ENCODE measurements around the gene GPRC5C. TPM values are rescaled to one million over a fixed set of nuclear protein-coding genes. Genes with fewer than 3 reads are reported as not detected.

Gene GPRC5C
- total RNA-seq, 1 donor, result 0.31 TPM

DNA sequence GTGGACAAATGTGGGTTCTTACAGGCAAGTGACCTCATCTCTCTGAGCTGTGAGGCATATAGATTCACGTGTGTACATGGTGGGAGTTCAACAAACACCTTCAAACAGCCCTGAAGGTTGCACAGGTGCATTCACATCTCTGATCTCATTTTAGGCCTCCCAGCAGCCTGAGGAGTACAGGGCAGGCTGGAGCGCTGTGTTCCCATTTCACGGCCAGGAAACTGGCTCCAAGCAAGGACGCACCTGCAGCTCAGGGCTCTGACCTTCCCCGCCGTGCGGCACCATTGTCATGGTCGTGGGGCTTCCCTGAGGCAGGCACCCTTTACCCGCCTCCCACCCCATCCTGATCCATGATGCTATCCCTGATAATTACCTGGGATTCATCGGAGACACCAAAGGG is 29.7 kb downstream of the GPRC5C start:
- H3K4me1 ChIP-seq (ENCODE audit: insufficient read depth, low read length), result peaks cover 63% of the 10 kb centered on the region
- H3K9me3 ChIP-seq (ENCODE audit: low read depth, low read length), result no peaks in the 10 kb centered on the region
- H3K27me3 ChIP-seq (ENCODE audit: insufficient read depth, low read length), result no peaks in the 10 kb centered on the region
- no peak overlapping the region for H3K4me3 ChIP-seq (ENCODE audit: low read length)

DNA sequence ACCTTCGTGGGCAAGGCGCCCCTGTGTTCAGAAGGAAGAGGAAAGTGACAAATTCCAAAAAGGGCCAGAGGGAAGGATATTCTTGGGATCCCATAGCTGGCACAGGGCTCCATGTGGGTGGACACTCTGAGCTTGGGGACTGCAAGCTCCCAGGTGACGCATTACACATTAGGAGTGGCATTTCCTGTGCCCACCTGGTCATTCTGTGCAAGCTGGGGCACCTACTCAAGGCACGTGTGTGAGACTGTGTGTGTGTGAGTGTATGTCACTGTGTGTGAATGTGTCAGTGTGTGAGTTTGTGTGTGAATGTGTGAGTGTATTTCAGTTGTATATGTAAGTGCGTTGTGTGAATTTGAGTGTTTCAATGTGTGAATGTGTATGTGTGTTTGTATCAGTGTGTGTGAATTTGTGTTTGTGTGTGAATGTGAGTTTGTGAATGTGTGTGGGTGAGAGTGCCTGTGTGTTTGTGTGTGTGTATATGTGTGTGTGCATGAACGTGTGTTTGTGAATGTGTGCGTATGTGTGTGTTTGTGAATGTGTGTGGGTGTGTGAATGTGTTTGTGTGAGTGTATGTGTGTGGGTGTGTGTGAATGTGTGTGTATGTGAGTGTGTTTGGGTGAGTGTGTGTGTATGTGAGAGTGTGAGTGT is 33.0 kb downstream of the GPRC5C start:
- Histone ChIP-seq H3K4me1 (ENCODE audit: insufficient read depth, low read length) (peaks cover 85% of the 10 kb centered on the region), H3K27me3 (ENCODE audit: insufficient read depth, low read length) (no peaks in the 10 kb centered on the region), H3K4me3 (ENCODE audit: low read length) (no peak overlapping the region), H3K9me3 (ENCODE audit: low read depth, low read length) (no peaks in the 10 kb centered on the region)

DNA sequence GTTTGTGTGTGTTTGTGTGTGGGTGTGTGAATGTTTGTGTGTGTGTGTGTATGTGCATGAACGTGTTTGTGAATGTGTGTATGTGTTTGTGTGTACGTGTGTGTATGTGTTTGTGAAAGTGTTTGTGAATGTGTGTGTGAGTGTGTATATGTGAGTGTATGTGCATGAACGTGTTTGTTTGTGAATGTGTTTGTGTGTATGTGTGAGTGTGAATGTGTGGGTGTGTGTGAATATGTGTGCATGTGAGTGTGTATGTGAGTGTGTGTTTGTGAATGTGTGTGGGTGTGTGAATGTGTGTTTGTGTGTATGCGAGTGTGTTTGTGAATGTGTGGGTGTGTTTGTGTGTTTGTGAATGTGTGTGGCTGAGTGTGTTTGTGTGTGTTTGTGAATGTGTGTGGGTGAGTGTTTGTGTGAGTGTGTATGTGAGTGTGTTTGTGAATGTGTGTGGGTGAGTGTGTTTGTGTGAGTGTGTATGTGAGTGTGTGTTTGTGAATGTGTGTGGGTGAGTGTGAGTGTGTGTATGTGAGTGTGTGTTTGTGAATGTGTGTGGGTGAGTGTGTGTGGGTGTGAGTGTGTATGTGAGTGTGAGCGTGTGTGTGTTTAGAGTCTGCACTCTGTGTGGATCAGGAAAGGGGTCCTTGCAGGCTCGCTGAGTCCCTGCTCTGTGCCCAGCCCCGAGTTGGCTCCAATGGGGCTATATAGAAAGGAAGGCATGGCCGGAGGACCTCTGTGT is 33.7 kb downstream of the GPRC5C start:
- Histone ChIP-seq H3K4me1 (ENCODE audit: insufficient read depth, low read length) (peaks cover 91% of the 10 kb centered on the region), H3K27me3 (ENCODE audit: insufficient read depth, low read length) (no peaks in the 10 kb centered on the region), H3K9me3 (ENCODE audit: low read depth, low read length) (no peaks in the 10 kb centered on the region), H3K4me3 (ENCODE audit: low read length) (peak overlapping the region; percentile 74)

DNA sequence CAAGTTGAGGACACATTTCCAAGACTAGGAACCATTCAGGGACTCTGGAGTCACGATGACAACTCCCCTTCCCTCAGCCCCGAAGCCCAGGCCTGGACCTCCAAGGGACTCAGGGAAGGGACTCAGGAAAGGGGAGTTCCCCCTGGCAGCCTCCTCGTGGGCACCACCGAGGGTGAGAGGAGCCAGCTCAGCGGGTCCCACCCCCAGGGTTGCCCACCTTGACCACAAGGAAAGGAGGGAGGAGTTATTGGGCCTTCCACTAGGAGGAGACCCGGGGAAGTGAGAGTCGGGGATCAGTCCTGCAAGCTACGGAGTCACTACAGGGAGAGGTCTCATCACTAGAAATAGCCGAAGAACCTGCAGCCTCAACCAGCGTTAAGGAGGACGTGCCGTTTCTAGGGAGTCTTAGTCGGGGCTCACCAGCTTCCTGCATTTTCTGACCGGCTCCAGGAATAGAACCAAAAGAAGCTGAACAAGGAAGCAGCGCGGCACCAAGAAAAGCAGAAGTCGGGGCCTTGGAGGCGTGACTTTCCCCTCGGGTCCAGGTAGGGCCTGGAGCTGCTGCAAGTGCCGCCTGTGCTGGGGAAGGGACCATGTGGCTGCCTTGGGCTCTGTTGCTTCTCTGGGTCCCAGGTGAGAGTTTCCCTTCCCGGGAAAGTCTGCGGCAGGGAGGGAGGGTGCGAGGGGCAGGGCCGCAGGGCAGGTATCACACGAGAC is 34.4 kb downstream of the GPRC5C start, which contains the start of gene CD300A:
CD300A (plus strand) TSS at position 524 of the 717 bp plus-strand sequence; CDS start at position 594, 70 bp downstream.
- H3K9me3 ChIP-seq (ENCODE audit: low read depth, low read length), result no peaks in the 10 kb centered on the region
- peak within 1 kb of the TSS; percentile 74 for H3K4me3 ChIP-seq (ENCODE audit: low read length)
- H3K4me1 ChIP-seq (ENCODE audit: insufficient read depth, low read length), result peaks cover 87% of the 10 kb centered on the region
- H3K27me3 ChIP-seq (ENCODE audit: insufficient read depth, low read length), result no peaks in the 10 kb centered on the region

DNA sequence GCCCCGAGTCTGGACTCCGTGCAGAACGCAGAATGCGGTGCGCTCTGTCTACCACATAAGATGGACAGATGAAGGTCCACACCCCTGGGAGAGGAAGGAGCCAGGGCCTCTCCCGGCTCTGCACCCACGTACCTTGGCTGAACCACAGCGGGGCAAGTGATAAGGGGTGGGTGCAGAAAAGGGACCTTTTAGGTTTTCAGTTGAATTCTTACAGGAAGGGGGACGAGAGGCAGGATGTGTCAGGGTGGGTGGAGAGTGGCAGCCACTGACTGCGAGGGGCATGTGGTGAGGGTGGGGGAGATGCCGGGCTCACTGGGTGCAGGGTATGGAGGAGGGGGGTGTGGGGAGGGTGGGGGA is 34.9 kb downstream of the GPRC5C start:
- peaks cover 82% of the 10 kb centered on the region for H3K4me1 ChIP-seq (ENCODE audit: insufficient read depth, low read length)

DNA sequence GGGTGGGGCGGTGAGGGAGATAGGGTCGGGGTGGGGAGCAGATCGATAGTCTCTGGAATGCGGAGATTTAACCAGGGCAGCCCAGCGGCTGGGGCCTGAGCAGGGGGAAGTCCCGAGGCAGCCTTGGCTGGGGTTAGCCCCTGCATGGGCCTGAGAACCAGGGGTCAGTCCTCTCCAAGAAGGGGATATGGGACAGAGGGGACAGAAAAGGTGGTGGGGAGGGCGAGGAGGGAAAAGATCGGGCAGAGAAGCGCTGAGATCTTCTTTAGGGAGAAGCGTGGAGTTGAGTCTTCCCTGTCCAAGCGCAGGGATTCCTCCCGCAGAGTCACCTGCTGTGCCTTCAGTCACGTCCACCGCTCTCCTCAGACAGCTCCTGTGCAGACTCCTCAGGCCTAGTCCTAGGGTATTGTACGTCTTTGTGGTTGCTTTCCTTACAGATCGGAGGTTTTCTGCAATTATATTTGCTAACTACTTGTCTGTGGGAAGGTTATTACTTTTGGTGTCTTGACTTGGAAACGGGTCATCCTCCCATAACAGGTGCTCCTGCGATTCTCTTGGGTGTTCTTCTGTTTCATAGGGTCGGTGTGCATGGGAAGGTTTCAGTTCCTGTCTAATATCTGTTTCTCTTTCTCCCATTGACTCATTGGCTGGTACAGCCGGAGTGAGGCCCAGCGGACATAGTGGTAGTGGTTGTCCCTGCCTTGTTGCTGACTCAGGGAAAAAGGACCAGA is 35.5 kb downstream of the GPRC5C start:
- peaks cover 76% of the 10 kb centered on the region for H3K4me1 ChIP-seq (ENCODE audit: insufficient read depth, low read length)
- H3K4me3 ChIP-seq (ENCODE audit: low read length), result peak overlapping the region; percentile 74
- H3K9me3 ChIP-seq (ENCODE audit: low read depth, low read length), result no peaks in the 10 kb centered on the region
- H3K27me3 ChIP-seq (ENCODE audit: insufficient read depth, low read length), result no peaks in the 10 kb centered on the region

More for the DNA sequence above, 34.9 kb downstream of the GPRC5C start:
- Histone ChIP-seq H3K4me3 (ENCODE audit: low read length) (peak overlapping the region; percentile 74), H3K27me3 (ENCODE audit: insufficient read depth, low read length) (no peaks in the 10 kb centered on the region), H3K9me3 (ENCODE audit: low read depth, low read length) (no peaks in the 10 kb centered on the region)

DNA sequence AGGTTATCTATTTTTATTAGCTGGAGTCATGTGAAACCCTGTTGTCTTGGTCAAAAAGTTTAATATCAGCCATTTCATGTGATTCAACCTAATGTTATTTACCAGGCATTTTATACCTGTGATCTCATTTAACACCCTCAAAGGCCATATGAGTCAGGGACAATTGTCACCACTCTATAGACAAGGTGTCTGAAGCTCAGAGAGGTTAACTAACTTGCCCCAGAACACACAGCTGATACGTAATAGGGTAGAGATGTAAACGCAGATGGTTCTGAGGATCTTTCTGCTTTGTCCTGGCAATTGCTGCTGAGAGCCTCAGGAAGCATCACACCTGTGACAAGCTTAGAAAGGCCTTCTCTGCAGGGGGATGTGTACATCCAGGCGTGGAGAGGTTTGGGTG is 39.5 kb downstream of the GPRC5C start:
- Histone ChIP-seq H3K4me1 (ENCODE audit: insufficient read depth, low read length) (peaks cover 64% of the 10 kb centered on the region), H3K9me3 (ENCODE audit: low read depth, low read length) (no peaks in the 10 kb centered on the region), H3K27me3 (ENCODE audit: insufficient read depth, low read length) (no peaks in the 10 kb centered on the region), H3K4me3 (ENCODE audit: low read length) (no peak overlapping the region)

DNA sequence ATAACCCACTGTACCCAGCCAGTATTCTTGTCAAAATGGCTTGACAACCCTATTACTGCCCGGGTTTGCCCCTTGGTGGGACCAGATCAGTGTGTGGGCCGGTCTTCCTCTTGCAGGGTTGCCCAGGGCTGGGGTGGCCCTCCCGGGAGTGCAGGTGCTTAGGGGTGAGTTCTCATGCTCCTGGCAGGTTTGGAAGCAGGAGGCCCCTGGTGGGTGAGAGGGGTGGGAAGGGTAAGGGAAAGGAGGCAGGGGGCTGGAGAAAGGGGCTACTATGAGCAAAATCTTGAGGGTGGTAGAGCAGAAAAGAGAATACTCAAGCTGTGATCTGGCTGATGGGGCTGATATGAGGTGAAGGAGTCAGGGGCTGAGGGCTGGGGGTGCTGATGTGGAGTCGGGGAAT is 41.0 kb downstream of the GPRC5C start:
- Histone ChIP-seq H3K27me3 (ENCODE audit: insufficient read depth, low read length) (no peaks in the 10 kb centered on the region), H3K9me3 (ENCODE audit: low read depth, low read length) (no peaks in the 10 kb centered on the region), H3K4me3 (ENCODE audit: low read length) (no peak overlapping the region), H3K4me1 (ENCODE audit: insufficient read depth, low read length) (peaks cover 67% of the 10 kb centered on the region)

DNA sequence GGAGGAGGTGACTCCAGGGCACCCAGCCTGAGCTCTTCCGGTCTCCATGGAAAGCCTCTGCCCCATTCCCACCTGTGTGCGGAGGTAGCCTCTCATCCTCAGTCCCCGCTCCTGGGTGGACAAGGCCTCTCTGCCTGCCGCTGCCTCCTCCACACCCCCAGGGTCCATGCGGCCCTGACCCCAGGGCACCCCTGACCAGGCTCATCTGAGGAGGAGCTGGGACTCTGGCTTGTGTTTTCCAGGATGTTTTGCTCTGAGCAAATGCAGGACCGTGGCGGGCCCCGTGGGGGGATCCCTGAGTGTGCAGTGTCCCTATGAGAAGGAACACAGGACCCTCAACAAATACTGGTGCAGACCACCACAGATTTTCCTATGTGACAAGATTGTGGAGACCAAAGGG is 41.4 kb downstream of the GPRC5C start:
- no peaks in the 10 kb centered on the region for H3K9me3 ChIP-seq (ENCODE audit: low read depth, low read length)
- no peak overlapping the region for H3K4me3 ChIP-seq (ENCODE audit: low read length)
- no peaks in the 10 kb centered on the region for H3K27me3 ChIP-seq (ENCODE audit: insufficient read depth, low read length)
- peaks cover 68% of the 10 kb centered on the region for H3K4me1 ChIP-seq (ENCODE audit: insufficient read depth, low read length)

DNA sequence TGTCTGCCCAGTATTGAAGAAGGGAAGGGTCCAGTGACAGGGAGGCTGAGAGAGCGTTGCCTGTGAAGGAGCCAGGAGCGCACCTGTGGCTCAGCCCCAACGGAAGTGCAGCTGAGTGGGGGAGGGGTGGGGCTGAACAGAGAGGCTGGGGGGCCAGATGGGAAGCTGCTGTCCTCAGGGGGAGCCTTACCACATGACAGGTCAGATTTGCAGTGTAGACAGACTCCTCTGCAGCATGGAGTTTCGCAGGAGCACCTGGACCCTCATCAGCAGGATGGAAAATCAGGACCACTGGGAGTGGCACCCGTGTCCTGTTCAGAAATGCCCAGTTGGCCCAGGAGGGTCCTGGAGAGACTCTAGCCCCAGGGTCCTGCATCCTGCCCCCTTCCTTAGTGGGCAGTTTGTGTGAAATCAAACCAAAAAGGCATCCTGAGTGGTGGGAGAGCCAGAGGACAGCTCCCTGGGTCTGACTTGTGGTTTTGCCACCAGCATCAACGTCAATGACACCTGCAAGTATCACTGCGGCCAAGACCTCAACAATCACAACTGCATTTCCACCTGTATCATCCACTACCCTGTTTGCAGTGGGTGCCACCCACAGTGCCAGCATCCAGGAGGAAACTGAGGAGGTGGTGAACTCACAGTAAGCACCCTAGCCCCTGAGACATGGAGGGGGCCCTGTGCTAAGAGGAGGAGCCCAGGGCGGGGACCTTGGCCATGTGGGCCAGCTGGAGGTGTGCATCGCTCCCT is 42.3 kb downstream of the GPRC5C start:
- Histone ChIP-seq H3K4me1 (ENCODE audit: insufficient read depth, low read length) (peaks cover 68% of the 10 kb centered on the region), H3K4me3 (ENCODE audit: low read length) (no peak overlapping the region), H3K27me3 (ENCODE audit: insufficient read depth, low read length) (no peaks in the 10 kb centered on the region), H3K9me3 (ENCODE audit: low read depth, low read length) (no peaks in the 10 kb centered on the region)

DNA sequence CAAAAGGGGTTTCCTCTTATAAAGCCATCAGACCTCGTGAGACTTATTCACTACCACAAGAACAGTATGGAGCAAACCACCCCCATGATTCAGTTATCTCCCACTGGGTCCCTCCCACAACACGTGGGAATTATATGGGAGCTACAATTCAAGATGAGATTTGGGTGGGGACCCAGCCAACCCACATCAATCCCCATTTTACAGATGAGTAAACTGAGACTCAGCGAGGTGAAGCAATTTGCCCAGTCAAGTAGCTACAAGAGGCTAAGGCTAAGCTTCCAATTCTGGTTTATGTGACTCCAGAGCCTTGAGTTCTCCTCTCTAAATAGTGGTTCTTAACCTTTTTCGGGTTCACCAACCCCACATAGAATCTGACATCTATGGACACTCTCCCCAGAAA is 43.3 kb downstream of the GPRC5C start:
- no peaks in the 10 kb centered on the region for H3K9me3 ChIP-seq (ENCODE audit: low read depth, low read length)
- peaks cover 68% of the 10 kb centered on the region for H3K4me1 ChIP-seq (ENCODE audit: insufficient read depth, low read length)
- no peak overlapping the region for H3K4me3 ChIP-seq (ENCODE audit: low read length)
- no peaks in the 10 kb centered on the region for H3K27me3 ChIP-seq (ENCODE audit: insufficient read depth, low read length)

DNA sequence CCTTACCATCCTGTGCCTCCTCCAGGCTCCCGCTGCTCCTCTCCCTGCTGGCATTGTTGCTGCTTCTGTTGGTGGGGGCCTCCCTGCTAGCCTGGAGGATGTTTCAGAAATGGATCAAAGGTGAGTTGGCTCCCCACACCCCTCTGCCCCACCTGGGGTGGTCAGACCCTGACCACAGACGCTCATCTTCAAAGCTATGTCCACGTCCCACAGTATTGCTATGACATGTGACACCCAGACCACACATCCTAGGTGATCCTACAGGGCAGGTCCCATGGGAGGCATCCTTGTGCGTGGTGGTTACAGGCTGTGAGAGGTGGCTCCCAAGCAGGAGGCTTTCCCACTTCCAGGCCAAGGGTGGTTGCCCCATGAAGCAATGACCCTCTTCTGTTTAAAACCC is 45.5 kb downstream of the GPRC5C start:
- no peak overlapping the region for H3K4me3 ChIP-seq (ENCODE audit: low read length)

DNA sequence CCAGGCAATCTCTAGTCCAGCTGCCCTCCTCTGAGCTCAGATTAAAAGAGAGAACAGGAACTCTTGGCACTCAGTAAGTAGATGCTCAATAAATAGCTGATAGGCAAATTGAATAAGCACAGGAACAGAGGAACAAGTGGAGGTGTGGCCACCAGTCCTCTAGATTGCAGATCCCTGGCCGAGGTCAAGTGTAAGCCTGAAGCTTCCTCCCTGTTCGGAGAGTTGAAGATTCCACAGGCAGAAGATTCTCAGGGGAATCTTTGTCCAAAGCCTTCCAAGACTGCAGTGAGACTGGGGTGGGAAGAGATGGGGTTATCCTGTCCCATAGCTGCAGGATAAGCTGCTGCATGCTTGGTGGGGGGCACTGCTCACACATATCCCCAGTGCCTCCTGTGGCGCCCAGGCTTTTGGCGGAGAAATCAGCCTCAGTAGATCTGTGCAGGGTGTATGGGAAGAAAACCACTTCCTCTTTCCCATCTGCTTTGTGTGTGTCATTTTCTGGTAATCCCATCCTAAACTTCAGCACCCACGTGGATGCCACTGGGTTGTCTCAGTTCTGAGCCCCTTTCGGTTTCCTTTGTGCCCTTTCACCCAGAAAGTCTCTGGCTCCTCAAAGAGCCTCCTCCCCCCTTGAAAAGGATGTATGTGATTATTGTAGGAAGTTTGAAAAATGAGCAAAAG is 46.7 kb downstream of the GPRC5C start:
- Histone ChIP-seq H3K4me3 (ENCODE audit: low read length) (no peak overlapping the region), H3K9me3 (ENCODE audit: low read depth, low read length) (no peaks in the 10 kb centered on the region), H3K27me3 (ENCODE audit: insufficient read depth, low read length) (no peaks in the 10 kb centered on the region), H3K4me1 (ENCODE audit: insufficient read depth, low read length) (peaks cover 59% of the 10 kb centered on the region)

More for the DNA sequence above, 45.5 kb downstream of the GPRC5C start:
- peaks cover 66% of the 10 kb centered on the region for H3K4me1 ChIP-seq (ENCODE audit: insufficient read depth, low read length)
- H3K9me3 ChIP-seq (ENCODE audit: low read depth, low read length), result no peaks in the 10 kb centered on the region
- no peaks in the 10 kb centered on the region for H3K27me3 ChIP-seq (ENCODE audit: insufficient read depth, low read length)

DNA sequence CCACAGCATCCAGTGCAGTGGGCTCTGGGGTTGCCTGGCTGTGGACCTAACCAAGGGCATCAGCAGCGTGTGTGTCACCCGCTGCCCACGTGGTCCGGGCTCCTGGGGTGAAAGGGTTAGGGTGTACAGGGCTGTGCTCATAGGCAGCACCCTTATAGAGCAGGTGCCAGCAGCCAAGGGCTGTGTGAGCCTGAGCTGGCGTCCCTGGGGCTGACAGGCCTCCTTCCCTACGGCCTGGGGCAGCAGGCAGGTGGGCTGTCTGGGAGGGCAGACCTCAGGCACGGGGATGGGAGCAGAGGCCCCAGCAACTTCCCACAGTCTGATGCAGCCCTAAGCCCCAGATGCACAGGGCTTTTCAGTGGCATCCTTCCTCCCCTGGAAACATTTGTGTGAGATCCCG is 48.4 kb downstream of the GPRC5C start:
- Histone ChIP-seq H3K27me3 (ENCODE audit: insufficient read depth, low read length) (no peaks in the 10 kb centered on the region), H3K4me1 (ENCODE audit: insufficient read depth, low read length) (peaks cover 45% of the 10 kb centered on the region), H3K4me3 (ENCODE audit: low read length) (no peak overlapping the region), H3K9me3 (ENCODE audit: low read depth, low read length) (no peaks in the 10 kb centered on the region)

Data from mononuclear cell (primary cell).